22Rv1 (cell line): ENCODE data around the gene STXBP1.

ENCODE experiments used
- CTCF ChIP-seq: fragments of 450-650 bp; IDR thresholded peaks from 2 replicates; pipeline ENCODE4 v1.5.1; 2017; ENCODE audit warnings: mild to moderate bottlenecking
- ZFX ChIP-seq: fragments of 450-650 bp; IDR thresholded peaks from 2 replicates; pipeline ENCODE4 v1.6.1; 2017; ENCODE audit warnings: antibody characterized with exemption, borderline replicate concordance

- no peak for TF ChIP-seq CTCF
- TF ChIP-seq ZFX: no peak
These were observed 13.1 kb upstream of the STXBP1 start for GRCh38 chr9:127598839-127599549.
